GM19438 (cell line): Measurements from ENCODE around the gene EPS8L3.
"Not testable (repeated sequence)": the region's sequence is repeated elsewhere in the genome, so short reads cannot be mapped to it uniquely, and the experiment has no call there.

Source experiments
- ATAC-seq: cut with Tn5 transposase; IDR thresholded peaks from one replicate; pipeline ENCODE4 v1.9.1; 2021; ENCODE audit warnings: low read depth; ENCODE audit not compliant: unreplicated experiment

The EPS8L3 gene

DNA sequence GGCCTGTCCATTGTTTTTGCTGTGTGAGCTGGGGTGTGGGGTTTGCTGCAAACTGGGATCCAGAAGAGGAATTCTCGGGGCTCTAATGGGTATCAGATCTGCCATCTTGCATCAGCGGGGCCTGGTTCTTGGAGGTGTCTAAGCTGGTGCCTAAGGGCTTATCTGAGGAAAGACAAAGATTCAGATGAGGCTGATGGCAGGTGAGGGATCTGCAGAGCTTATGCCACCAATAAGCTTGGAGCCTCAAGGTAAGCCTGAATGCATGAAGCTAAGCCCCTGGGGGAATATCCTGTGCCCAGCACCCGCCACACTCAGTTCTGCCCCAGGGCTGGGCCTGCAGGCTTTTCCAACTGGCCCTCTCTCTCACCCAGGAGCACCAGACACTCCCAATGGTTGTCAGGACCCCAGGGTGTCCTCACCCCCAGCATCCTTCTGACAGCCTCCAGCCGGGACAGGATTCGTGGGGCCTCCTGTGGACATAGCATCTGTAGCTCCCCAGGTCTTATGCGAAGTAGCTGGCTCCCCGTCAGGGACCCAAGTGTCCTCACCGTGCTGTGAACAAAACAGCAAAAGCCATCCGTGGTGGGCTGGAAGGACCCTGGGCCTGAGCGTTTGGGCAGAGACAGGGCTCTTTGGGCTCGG, 13.4 kb downstream of the EPS8L3 start:
- ATAC-seq, result no peak

DNA sequence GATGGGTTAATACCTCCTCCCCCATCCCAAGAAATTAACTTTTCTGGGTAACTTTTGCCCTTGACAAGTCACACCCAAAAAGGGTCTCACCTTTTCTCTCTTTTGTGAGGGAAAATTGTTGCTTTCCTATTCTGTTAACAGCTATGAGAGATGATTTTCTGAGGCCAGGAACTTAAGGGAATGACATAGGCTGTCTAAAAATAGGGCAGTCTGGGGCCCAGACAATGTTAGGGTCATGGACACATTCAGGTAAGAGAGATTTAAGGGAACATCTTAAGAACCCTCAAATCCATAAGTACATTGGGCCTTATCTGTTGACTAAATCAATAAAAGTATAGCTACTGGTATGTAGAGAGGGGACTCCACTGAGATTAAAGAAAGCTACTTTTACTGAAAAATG, 14.5 kb downstream of the EPS8L3 start:
- ATAC-seq, result no peak

DNA sequence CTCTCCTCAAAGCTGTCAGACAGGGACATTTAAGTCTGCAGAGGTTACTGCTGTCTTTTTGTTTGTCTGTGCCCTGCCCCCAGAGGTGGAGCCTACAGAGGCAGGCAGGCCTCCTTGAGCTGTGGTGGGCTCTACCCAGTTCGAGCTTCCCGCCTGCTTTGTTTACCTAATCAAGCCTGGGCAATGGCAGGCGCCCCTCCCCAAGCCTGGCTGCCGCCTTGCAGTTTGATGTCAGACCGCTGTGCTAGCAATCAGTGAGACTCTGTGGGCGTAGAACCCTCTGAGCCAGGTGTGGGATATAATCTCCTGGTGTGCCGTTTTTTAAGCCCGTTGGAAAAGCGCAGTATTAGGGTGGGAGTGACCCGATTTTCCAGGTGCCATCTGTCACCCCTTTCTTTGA, 15.4 kb downstream of the EPS8L3 start:
- not testable (repeated sequence) for ATAC-seq

DNA sequence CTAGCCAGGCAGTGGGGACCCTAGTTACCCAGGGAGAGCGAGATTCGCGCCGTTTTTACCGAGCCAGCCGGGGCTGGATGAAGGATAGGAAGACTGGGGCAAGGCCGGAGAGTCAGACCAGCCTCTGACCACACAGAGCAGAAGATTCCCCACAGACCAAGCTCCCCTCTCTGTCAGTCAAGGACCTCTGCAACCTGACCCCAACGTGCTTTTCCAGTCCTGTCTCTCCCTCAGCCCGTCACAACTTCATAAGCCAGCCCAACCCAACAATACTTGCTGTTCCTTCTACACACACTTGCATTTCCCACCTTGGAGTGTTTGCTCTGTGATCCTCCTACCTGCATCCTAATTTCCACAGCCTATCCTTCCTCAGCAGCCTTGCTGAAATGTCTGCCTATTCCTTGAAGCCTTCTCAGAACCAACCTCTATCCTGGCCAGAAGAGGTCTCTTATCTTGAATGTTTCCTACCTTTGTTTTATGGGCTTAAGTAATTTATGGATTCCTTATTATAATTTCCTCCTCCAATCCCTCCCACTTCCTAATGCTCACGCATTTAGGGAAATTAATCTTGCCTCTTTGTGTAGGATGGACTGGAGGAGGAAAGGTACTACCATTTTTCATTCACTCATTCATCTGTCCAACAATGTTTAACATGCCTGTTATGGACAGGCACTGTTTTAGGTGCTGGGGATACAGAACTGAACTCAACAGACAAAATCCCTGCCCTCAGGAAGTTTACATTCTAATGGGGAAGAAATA, 22.9 kb downstream of the EPS8L3 start, which contains the start of gene GSTM3:
Gene GSTM3 (minus strand): TSS at position 424 of the 759 bp plus-strand sequence. CDS start 751 bp downstream, outside the sequence.
- ATAC-seq, result peak; percentile 34

DNA sequence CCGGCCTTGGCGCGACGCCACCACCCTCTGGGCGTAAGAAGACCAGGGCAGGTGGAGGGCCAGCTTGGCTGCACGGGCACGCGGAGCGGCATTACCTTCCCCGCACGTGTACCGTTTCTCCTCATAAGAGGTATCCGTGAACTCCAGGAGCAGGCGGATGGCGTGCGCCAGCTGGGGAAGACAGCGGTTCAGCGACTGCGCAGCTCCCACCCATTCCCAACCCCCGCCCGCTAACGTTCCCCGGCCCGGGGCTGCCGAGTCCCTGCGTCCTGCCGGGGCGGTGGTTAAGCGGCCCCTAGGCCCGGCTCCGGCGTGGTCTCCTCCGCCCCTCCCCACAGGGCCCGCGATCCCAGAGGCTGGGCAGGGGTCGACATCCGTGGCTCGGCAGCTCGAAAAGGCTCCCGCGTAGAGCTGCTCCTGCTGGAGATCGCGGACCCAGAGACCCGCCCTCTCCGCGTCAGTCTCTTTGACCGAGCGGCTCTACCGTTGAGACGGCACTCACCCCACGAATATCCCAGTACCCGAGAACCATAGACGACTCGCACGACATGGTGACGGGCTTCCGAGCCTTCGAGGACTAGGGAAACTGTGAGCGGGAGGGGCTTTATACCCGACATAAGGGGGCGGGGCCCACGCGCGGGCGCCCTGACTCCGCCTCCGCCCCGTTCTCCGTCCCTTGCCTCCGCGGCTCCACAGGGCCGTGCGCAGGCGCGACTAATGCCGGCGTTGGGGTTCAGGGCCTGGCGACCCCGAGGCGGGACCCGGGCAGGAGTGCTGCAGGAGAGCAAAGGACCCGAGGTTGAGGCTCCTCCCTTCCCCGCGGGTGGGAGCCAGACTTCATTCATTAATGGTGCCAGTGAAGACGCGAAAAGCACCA, 23.7 kb downstream of the EPS8L3 start:
- ATAC-seq, result peak; percentile 86

DNA sequence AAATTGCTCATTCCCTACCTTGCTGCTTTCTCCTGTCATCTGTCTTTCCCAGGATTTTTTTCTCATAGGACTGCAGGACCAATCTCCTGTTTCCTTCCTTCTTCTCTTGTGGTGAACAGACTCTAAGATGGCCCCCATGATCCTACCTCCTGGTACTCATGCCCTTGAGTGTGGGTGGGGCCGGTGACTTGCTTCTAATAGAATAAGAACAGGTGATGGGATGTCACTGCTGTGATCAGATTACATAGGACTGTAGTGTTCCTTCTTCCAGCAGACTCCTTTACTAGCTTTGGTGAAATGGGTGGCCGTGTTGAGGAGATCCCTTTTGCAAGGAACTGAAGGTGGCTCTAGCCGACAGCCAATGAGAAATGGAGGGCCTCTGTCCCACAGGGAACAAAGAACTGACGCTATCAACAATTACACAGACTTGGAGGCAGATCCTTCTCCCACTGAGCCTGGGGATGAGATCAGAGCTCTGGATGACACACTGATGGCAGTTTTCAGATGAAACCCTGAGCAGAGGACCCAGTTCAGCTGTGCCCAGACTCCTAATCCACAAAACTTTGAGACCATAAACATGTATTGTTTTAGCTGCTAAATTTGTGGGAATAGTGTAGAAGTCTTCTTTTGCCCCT, 30.4 kb downstream of the EPS8L3 start:
- no peak for ATAC-seq

DNA sequence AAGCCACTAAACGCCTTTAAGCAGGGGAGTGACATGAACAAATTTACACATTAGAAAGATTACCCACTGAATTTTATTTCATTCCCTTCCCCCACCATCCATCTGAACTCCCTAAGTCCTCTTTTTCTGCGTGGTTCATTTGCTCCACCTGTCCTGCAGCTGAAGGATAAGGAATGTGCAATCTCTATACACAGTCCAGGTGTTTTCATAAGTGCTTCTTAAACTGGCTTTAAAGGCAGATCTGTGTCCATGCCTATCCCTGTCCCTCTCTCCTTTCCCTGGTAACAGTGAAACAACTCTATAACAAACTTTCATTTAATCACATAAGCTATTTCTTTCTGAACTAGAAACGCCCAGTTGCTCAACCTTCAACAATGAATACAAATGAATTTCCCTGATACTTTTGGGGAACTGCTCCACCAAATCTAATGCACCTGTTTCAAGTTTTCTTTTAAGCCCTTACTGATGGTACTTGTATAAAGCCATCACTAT, 31.3 kb downstream of the EPS8L3 start:
- ATAC-seq, result no peak

DNA sequence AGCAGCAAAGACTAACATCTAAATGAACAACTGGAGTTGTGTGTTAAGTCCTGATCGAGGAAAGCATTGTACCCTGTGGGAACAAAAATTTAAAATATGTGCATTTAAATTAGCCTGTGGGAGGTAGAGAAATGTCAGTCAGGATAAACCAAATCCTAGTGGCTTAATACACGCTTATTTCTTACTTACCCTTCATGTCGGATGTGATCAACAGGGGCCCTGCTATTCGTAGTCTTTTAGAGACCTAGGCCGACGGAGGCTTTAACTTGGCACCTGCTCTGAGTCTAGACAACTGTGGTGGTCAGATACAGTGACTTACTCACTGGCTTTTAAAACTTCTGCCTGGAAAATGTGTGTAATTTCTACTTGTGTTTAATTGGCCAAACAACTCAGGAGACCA, 33.1 kb downstream of the EPS8L3 start:
- no peak for ATAC-seq

DNA sequence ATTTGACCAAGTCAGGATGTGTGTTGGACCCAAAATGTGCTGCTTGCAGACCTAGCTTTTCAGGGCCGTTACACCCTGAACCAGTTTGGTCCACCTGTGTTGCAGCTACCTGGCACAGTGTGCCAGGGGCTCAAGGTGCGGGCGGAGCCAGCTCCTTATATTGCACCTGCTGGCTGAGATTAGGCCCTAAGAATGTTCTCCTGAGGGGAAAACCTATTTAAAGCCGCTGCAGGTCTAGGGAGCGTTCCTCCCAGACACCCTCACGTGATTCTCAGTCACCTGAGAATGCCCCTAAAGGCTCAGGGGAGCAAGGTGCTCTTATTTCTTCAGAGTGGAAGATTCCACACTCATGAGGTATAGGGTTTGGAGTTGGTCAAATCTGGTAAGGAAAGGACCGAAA, 34.9 kb downstream of the EPS8L3 start:
- ATAC-seq, result no peak

DNA sequence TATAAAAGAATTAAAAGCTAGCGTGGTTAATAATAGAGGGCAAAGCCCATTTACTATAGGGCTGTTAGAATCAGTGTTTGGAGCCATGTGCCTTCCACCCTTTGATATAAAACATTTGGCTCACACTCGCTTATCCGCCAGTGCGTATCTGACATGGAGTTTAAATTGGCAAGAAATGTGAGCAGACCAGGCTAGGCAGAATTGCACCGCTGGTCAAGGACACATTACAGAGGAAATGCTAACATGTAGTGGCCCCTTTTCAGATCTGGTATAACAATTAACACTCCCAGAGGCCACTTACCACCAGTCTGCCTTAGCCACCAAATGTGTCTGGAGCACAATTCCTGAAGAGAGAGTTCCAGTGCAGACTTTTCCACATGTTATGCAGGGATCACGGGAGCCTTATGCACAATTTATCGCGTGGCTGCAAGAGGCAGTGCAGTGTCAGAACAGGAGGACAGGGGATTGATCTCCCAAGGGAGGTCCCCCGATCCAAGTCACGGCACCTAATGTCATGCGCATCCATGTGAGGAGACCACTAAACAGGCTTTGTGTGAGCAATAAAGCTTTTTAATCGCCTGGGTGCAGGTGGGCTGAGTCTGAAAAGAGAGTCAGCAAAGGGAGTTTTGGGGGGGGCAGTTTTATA, 36.9 kb downstream of the EPS8L3 start:
- ATAC-seq, result no peak

DNA sequence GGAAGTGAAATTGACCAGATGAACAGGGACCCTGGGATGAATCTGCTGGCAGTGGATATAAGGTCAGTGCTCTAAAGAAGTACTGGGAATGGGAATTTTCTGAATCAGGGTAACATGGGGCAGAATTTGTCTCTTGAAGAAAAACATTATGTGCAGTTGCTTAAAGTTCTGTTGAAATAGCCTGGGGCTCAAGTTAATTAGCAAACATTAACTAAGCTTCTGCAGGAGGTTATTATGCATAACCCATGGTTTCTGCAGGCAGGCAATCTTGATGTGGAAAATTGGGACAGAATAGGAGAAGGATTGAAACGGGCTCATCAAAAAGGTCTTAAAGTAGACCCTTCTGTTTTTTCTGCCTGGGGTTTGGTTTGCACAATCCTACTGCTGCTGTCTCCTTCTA, 37.7 kb downstream of the EPS8L3 start:
- ATAC-seq, result no peak

DNA sequence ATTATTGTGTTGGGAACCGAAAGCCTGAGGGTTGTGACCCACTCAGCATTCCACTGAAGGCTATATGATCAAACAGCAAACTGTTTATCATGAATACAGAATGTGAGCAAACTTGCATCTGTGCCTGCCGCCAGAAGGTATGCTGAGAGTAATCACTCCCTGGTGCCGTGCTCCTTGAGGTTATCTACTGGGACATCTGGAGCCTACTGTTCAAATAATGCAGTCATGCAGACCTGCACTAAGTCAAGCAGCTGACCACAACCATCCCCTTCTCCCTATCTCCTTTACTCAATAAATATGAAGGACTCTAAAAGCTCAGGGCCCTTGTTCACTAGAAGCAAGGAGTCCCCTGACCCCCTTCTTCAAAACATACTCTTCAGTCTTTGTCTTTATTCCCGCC, 38.2 kb downstream of the EPS8L3 start:
- ATAC-seq, result no peak

DNA sequence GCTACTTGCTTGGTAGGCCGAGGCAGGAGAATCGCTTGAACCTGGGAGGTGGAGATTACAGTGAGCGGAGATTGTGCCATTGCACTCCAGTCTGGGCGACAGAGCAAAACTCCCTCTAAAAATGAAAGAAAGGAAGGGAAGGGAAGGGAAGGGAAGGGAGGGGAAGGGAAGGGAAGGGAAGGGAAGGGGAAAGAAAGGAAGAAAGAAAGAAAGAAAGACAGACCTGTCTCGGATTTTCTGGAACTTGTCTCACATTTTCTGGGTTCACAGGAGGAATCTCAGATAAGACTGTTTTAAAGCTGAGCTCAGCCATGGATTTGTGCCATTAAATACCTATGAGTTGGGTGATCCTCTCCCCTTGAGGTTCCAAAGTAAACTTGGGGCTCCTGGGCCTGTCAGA, 38.8 kb downstream of the EPS8L3 start:
- no peak for ATAC-seq

DNA sequence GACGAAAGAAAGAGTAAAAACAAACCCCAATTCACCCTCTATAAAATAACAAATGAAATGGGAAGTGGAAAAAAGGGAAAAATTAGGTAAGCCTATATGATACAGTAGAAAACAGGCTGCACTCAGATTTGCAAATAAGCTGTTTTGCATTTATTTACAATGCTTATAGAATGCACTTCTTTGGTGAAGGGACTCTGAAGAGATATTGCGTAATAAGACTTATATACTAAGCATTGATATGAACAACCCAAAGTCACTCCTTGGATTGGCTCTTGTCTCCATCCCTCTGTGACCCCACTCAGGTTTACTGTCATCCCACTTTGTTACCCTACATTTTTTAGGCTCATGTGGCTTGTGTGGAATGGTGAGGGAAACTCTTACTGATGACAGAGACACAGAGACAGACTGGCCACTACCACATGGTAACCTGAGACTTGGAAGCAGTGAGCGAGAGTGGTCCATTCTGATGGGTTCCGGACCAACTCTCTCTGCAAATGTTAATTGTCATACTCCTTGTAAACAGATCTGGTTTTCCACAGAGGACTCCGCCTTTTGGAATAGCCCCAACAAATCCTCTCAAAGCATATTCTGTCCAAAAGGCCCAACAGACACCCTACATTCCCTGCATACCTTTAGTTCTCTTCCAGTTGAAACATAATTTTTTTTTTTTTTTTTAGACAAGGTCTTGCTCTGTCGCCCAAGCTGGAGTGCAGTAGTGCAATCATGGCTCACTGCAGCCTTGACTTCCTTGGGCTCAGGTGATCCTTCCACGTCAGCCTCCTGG, 40.6 kb downstream of the EPS8L3 start:
- no peak for ATAC-seq

DNA sequence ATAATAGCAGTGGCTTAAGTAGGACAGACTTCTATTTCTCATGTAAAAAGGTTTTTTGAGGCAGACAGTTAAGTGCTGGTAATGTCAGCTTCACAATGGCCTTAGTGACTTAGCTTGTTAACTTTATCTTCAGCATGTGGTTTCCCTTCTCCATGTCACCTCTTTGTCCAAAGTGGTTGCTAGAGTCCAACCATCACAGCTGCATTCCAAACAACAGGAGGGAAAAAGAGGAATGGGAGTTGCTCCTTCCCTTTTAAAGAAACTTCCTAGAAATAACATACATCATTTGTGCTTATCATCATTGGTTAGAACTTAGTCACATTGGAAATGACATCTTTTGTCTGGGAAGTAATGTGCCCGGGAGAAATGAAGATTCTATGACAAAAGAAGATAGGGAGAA, 41.8 kb downstream of the EPS8L3 start:
- no peak for ATAC-seq

DNA sequence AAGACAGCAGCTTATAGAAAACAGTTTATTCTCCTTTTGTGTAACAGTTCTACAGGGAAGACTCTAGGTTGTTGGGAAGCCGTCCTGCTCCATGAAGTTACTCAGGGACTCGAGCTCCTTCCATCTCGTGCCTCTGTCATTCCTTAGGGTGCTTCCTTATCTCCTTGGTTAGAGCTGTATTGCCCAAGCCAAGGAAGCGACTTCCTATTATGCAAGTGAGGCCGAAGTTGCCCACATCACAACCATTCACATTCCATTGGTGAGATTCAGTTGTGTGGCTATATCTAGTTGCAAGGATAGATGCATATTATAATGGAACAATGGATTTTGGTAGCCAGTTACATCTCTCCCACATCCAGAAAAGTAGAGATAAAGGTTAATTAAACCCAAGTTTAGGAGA, 42.7 kb downstream of the EPS8L3 start:
- no peak for ATAC-seq

DNA sequence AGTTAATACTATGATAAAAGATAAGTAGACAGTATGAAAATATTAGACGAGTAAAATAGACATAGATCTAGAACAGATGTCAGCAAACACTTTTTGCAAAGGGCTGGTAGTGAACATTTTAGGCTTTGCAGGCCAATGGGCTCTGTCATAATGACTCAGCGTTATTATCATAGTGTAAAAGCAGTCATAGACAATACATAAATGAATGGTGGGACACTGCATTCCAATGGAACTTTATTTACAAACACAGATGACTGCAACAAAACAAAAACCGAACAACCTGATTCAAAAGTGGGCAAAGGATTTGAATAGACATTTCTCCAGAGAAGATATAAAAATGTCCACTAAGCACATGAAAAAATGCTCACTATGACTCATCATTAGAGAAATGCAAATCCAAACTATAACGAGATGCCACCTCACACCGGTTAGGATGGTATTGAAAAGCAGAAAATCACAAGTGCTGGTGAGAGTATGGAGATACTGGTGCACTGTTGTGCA, 44.3 kb downstream of the EPS8L3 start:
- ATAC-seq, result no peak

DNA sequence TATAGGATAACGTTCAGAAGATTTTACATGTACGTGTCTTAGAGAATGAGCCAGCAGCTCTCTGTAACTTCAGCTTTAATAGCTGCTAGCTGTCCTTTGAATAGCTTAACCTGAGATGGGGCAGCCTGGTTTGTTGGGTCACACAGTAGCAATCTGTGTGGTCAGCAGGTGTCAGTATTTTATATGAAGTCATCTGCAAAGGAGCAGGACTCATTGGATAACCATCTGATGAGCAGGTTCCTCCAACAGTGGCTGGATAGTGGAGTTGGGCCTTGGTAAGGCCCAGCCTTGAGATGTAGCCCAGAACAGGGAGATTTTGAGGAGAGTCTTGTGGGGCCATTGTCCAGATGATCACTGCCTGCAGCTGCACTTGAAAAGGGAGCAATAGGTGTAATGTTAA, 45.2 kb downstream of the EPS8L3 start:
- ATAC-seq, result no peak

DNA sequence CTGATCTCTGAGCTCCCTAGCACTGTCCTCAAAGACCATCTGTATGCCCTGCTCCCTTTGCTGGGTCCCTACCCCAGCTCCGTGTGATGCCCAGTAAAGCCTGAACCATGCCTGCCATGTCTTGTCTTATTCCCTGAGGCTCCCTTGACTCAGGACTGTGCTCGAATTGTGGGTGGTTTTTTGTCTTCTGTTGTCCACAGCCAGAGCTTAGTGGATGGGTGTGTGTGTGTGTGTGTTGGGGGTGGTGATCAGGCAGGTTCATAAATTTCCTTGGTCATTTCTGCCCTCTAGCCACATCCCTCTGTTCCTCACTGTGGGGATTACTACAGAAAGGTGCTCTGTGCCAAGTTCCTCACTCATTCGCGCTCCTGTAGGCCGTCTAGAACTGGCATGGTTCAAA, 46.0 kb downstream of the EPS8L3 start:
- no peak for ATAC-seq
